Ishikawa (cell line): ENCODE results near the gene CLIC4.

ENCODE experiments used
- CEBPB ChIP-seq: IDR thresholded peaks from 2 replicates; pipeline ENCODE4 v1.6.1; 2012
- CREB1 ChIP-seq: IDR thresholded peaks from 2 replicates; pipeline ENCODE4 v1.6.1; 2012; ENCODE audit warnings: low read depth
- EGR1 ChIP-seq: IDR thresholded peaks from 2 replicates; pipeline ENCODE4 v1.6.1; 2012
- EP300 ChIP-seq: IDR thresholded peaks from 2 replicates; pipeline ENCODE4 v1.6.1; 2012; ENCODE audit warnings: borderline replicate concordance
- FOXM1 ChIP-seq: IDR thresholded peaks from 2 replicates; pipeline ENCODE4 v1.6.1; 2012; ENCODE audit warnings: low read depth, borderline replicate concordance
- NFIC ChIP-seq: IDR thresholded peaks from 2 replicates; pipeline ENCODE4 v1.6.1; 2012
- RAD21 ChIP-seq: IDR thresholded peaks from 2 replicates; pipeline ENCODE4 v1.6.1; 2012; ENCODE audit warnings: low read depth
- REST ChIP-seq: IDR thresholded peaks from 2 replicates; pipeline ENCODE4 v1.6.1; 2012; ENCODE audit warnings: low read depth, mild to moderate bottlenecking
- TAF1 ChIP-seq: IDR thresholded peaks from 2 replicates; pipeline ENCODE4 v1.6.1; 2012; ENCODE audit warnings: low read depth, mild to moderate bottlenecking
- TCF12 ChIP-seq: IDR thresholded peaks from 2 replicates; pipeline ENCODE4 v1.6.1; 2012; ENCODE audit warnings: low read depth
- TEAD4 ChIP-seq: IDR thresholded peaks from 2 replicates; pipeline ENCODE4 v1.6.1; 2012
- YY1 ChIP-seq: IDR thresholded peaks from 2 replicates; pipeline ENCODE4 v1.6.1; 2012; ENCODE audit warnings: low read depth
- ZBTB7A ChIP-seq: IDR thresholded peaks from 2 replicates; pipeline ENCODE4 v1.6.1; 2012; ENCODE audit warnings: low read depth
- TF ChIP-seq, protein P1 (sequence below): IDR thresholded peaks from 2 replicates; pipeline ENCODE4 v1.6.1; 2012
- TF ChIP-seq, protein P2 (sequence below): IDR thresholded peaks from 2 replicates; pipeline ENCODE4 v1.6.1; 2012

The CLIC4 gene

GRCh38 chr1:24881034-24881433, 135.8 kb downstream of the CLIC4 start:
- TF ChIP-seq CREB1 (no peak), TAF1 (no peak), TCF12 (no peak), NFIC (no peak), TEAD4 (no peak), CEBPB (no peak), ZBTB7A (no peak), RAD21 (no peak), YY1 (no peak), FOXM1 (no peak), EP300 (no peak), REST (no peak), EGR1 (no peak)
- TF ChIP-seq, protein P1, sequence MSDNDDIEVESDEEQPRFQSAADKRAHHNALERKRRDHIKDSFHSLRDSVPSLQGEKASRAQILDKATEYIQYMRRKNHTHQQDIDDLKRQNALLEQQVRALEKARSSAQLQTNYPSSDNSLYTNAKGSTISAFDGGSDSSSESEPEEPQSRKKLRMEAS, result no peak
- TF ChIP-seq, protein P2, sequence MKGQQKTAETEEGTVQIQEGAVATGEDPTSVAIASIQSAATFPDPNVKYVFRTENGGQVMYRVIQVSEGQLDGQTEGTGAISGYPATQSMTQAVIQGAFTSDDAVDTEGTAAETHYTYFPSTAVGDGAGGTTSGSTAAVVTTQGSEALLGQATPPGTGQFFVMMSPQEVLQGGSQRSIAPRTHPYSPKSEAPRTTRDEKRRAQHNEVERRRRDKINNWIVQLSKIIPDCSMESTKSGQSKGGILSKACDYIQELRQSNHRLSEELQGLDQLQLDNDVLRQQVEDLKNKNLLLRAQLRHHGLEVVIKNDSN, result no peak

DNA sequence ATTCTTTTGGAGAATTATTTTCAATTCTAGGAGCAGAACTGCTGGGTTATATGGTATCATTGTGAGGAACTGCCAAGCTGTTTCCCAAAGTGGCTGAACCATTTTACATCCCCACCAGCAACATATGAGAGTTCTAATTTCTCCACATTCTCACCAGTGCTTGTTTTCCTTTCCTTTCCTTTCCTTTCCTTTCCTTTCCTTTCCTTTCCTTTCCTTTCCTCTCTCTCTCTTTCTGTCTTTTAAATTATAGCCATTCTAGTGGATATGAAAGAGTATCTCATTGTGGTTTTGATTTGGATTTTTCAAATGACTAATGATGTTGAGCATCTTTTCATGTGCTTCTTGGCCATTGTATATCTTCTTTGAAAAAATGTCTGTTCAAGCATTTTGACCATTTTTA, 139.5 kb downstream of the CLIC4 start:
- TF ChIP-seq, protein P1, result no peak
- no peak for TF ChIP-seq RAD21
- no peak for TF ChIP-seq EP300
- TF ChIP-seq YY1, result no peak
- no peak for TF ChIP-seq TEAD4
- TF ChIP-seq, protein P2, result no peak
- TF ChIP-seq EGR1, result no peak
- no peak for TF ChIP-seq NFIC
- TF ChIP-seq TAF1, result no peak
- TF ChIP-seq CEBPB, result no peak
- TF ChIP-seq REST, result no peak
- TF ChIP-seq CREB1, result no peak
- TF ChIP-seq FOXM1, result no peak

- TF ChIP-seq REST (no peak), CREB1 (no peak), RAD21 (no peak), EGR1 (no peak), YY1 (no peak), TAF1 (no peak), CEBPB (no peak), TCF12 (no peak), ZBTB7A (no peak), NFIC (no peak), TEAD4 (no peak), EP300 (no peak), FOXM1 (no peak)
- TF ChIP-seq, protein P1, result no peak
- TF ChIP-seq, protein P2, result no peak
Measured at GRCh38 chr1:24886241-24886640, 141.0 kb downstream of the CLIC4 start.
